K562 (cell line): ENCODE data around the gene MCIDAS. TPM values are rescaled to one million over a fixed set of nuclear protein-coding genes. Genes with fewer than 3 reads are reported as not detected.

Experiments used
- CC2D1A ChIP-seq: fragments of 450-650 bp; IDR thresholded peaks from 2 replicates; pipeline ENCODE4 v1.6.1; 2017; ENCODE audit warnings: mild to moderate bottlenecking
- FOSL1 ChIP-seq: fragments of 200-800 bp; sonication (Bioruptor generic); conservative IDR thresholded peaks from 2 replicates; pipeline ENCODE4 v1.6.1; 2016; ENCODE audit warnings: missing genetic modification characterization, missing compliant biosample characterization
- ILK ChIP-seq: fragments of 450-650 bp; IDR thresholded peaks from 2 replicates; pipeline ENCODE4 v1.6.1; 2016; ENCODE audit warnings: missing genetic modification characterization, low read depth, mild to moderate bottlenecking, missing compliant biosample characterization, moderate library complexity, borderline replicate concordance
- KAT8 ChIP-seq: fragments of 450-650 bp; IDR thresholded peaks from 2 replicates; pipeline ENCODE4 v1.6.1; 2016; ENCODE audit warnings: low read depth, mild to moderate bottlenecking
- MTA1 ChIP-seq: fragments of 450-650 bp; IDR thresholded peaks from 2 replicates; pipeline ENCODE4 v1.6.1; 2017; ENCODE audit warnings: borderline replicate concordance
- NCOA6 ChIP-seq: fragments of 450-650 bp; IDR thresholded peaks from 2 replicates; pipeline ENCODE4 v1.6.1; 2017; ENCODE audit warnings: mild to moderate bottlenecking
- PHTF2 ChIP-seq: fragments of 250-450 bp; sonication (Bioruptor Pico); IDR thresholded peaks from 2 replicates; pipeline ENCODE4 v1.5.0; 2021; ENCODE audit warnings: mild to moderate bottlenecking
- SPI1 ChIP-seq: IDR thresholded peaks from 2 replicates; pipeline ENCODE4 v1.6.1; 2011; ENCODE audit warnings: low read depth, low read length, control low read depth, borderline replicate concordance
- TCFL5 ChIP-seq: fragments of 250-450 bp; sonication (Bioruptor Pico); conservative IDR thresholded peaks from 2 replicates; pipeline ENCODE4 v1.6.1; 2021; ENCODE audit warnings: mild to moderate bottlenecking, moderate library complexity, matching md5 sums
- TRIM28 ChIP-seq: fragments of 450-650 bp; IDR thresholded peaks from 2 replicates; pipeline ENCODE4 v1.6.1; 2017
- U2AF2 ChIP-seq: fragments of 200-400 bp; formaldehyde crosslinking; optimal IDR thresholded peaks from 2 replicates; pipeline ENCODE3; 2017; ENCODE audit warnings: low read depth, mild to moderate bottlenecking, low read length
- ZBTB17 ChIP-seq: fragments of 450-650 bp; formaldehyde crosslinking; IDR thresholded peaks from 2 replicates; pipeline ENCODE4 v1.4.0; 2020; ENCODE audit warnings: mild to moderate bottlenecking
- ZNF146 ChIP-seq: IDR thresholded peaks from one replicate; pipeline ENCODE4 v1.6.1; 2018; ENCODE audit warnings: missing compliant biosample characterization; ENCODE audit not compliant: unreplicated experiment
- ZNF583 ChIP-seq: fragments of 250-450 bp; sonication (Bioruptor Pico); IDR thresholded peaks from 2 replicates; pipeline ENCODE4 v1.4.0; 2020
- ZNF609 ChIP-seq: sonication (generic); formaldehyde crosslinking; IDR thresholded peaks from 2 replicates; pipeline ENCODE4 v1.8.1; 2023; ENCODE audit warnings: missing genetic modification reagents, mild to moderate bottlenecking, borderline replicate concordance
- ZNF696 ChIP-seq: fragments of 250-450 bp; sonication (Bioruptor Pico); conservative IDR thresholded peaks from 2 replicates; pipeline ENCODE4 v1.4.0; 2020; ENCODE audit warnings: mild to moderate bottlenecking, moderate library complexity
- polyA plus RNA-seq, 8 experiments: library from polyadenylated mRNA; depleted of rRNA in 4 of 8; stranded (reverse) in 5 of 8; unstranded in 3 of 8; fragments of >200 nt; fragmentation: Nextera tagmentation in 2 of 8; fragmentation: Illumina TruSeq in 1 of 8; extraction: Ambion mirVana in 2 of 8; extraction: Trizol in 1 of 8; gene quantifications; 2 replicates each; pipeline versions ENCODE4 v1.2.1 to v1.2.3, GENCODE V29; 2011 to 2014; ENCODE audit warnings: inconsistent platforms in 1 of 8, missing spikeins in 1 of 8
- total RNA-seq, 7 experiments: library from RNA; depleted of rRNA in 6 of 7; stranded (reverse); fragments of >200 nt in 6 of 7; fragmentation: Illumina TruSeq in 2 of 7; extraction: Trizol in 2 of 7; gene quantifications; 2 replicates each; pipeline versions ENCODE4 v1.2.1 to v1.2.3, GENCODE V29; 2011 to 2021; ENCODE audit warnings: low replicate concordance in 1 of 7
- TF ChIP-seq, protein P1 (sequence below): sonication (generic); formaldehyde crosslinking; IDR thresholded peaks from 2 replicates; pipeline ENCODE4 v1.8.1; 2023; ENCODE audit warnings: mild to moderate bottlenecking, missing genetic modification reagents
- TF ChIP-seq, protein P2 (sequence below): sonication (generic); formaldehyde crosslinking; IDR thresholded peaks from 2 replicates; pipeline ENCODE4 v1.8.1; 2023; ENCODE audit warnings: mild to moderate bottlenecking, missing genetic modification reagents
- TF ChIP-seq, protein P3 (sequence below): sonication (generic); formaldehyde crosslinking; IDR thresholded peaks from 2 replicates; pipeline ENCODE4 v1.5.0; 2020; ENCODE audit warnings: missing genetic modification reagents

Gene MCIDAS
- total and polyA plus RNA-seq, 9 of the 15 experiments (the other 6 are each of a cell fraction or from before 2014, with no cell fraction given): 0.07 to 1.5 (median 0.69) TPM

- TF ChIP-seq ZNF609 (CRISPR knock-in tag) (no peak), U2AF2 (no peak), ZNF696 (no peak), TRIM28 (no peak), ZBTB17 (CRISPR knock-in tag) (no peak), CC2D1A (no peak), SPI1 (peak; percentile 56; the same call in 1 of the 2 replicates), ILK (no peak), KAT8 (no peak), TCFL5 (CRISPR knock-in tag) (no peak), ZNF583 (CRISPR knock-in tag) (no peak), ZNF146 (no peak), MTA1 (no peak), NCOA6 (no peak), FOSL1 (tag) (no peak), PHTF2 (CRISPR knock-in tag) (no peak)
- TF ChIP-seq, protein P1, sequence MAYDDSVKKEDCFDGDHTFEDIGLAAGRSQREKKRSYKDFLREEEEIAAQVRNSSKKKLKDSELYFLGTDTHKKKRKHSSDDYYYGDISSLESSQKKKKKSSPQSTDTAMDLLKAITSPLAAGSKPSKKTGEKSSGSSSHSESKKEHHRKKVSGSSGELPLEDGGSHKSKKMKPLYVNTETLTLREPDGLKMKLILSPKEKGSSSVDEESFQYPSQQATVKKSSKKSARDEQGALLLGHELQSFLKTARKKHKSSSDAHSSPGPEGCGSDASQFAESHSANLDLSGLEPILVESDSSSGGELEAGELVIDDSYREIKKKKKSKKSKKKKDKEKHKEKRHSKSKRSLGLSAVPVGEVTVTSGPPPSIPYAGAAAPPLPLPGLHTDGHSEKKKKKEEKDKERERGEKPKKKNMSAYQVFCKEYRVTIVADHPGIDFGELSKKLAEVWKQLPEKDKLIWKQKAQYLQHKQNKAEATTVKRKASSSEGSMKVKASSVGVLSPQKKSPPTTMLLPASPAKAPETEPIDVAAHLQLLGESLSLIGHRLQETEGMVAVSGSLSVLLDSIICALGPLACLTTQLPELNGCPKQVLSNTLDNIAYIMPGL (CRISPR knock-in tag): no peak
- TF ChIP-seq, protein P2, sequence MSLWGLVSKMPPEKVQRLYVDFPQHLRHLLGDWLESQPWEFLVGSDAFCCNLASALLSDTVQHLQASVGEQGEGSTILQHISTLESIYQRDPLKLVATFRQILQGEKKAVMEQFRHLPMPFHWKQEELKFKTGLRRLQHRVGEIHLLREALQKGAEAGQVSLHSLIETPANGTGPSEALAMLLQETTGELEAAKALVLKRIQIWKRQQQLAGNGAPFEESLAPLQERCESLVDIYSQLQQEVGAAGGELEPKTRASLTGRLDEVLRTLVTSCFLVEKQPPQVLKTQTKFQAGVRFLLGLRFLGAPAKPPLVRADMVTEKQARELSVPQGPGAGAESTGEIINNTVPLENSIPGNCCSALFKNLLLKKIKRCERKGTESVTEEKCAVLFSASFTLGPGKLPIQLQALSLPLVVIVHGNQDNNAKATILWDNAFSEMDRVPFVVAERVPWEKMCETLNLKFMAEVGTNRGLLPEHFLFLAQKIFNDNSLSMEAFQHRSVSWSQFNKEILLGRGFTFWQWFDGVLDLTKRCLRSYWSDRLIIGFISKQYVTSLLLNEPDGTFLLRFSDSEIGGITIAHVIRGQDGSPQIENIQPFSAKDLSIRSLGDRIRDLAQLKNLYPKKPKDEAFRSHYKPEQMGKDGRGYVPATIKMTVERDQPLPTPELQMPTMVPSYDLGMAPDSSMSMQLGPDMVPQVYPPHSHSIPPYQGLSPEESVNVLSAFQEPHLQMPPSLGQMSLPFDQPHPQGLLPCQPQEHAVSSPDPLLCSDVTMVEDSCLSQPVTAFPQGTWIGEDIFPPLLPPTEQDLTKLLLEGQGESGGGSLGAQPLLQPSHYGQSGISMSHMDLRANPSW: no peak
- TF ChIP-seq, protein P3, sequence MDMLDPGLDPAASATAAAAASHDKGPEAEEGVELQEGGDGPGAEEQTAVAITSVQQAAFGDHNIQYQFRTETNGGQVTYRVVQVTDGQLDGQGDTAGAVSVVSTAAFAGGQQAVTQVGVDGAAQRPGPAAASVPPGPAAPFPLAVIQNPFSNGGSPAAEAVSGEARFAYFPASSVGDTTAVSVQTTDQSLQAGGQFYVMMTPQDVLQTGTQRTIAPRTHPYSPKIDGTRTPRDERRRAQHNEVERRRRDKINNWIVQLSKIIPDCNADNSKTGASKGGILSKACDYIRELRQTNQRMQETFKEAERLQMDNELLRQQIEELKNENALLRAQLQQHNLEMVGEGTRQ: no peak
Observed at GRCh38 chr5:55172937-55173686, 54.0 kb downstream of the MCIDAS start, which contains the start of gene CDC20B (continued).
